ENCODE measurements around the gene C11orf65.

DNA sequence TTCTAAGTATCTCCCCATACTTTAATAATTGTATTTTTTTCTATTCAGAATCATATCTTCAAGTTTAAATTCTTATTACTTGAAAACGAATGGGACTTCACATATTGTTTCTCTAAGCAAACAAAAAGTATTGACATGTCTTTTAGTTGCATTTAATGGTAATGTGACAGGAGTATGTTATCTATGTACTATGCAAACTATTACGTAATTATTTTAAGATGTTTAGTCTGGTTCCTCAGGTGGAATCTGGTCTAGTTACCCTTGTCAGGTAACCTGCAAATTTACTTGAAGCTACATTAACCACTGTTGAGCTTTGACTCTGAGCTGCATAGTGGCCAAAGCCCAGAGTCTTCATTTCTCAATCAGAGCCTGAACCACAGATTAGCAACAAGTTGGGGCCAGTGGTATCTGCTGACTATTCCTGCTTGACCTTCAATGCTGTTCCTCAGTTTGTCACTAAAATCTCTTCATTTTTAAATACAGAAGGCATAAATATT, 133.9 kb downstream of the C11orf65 start:
- TF ChIP-seq, protein P1, sequence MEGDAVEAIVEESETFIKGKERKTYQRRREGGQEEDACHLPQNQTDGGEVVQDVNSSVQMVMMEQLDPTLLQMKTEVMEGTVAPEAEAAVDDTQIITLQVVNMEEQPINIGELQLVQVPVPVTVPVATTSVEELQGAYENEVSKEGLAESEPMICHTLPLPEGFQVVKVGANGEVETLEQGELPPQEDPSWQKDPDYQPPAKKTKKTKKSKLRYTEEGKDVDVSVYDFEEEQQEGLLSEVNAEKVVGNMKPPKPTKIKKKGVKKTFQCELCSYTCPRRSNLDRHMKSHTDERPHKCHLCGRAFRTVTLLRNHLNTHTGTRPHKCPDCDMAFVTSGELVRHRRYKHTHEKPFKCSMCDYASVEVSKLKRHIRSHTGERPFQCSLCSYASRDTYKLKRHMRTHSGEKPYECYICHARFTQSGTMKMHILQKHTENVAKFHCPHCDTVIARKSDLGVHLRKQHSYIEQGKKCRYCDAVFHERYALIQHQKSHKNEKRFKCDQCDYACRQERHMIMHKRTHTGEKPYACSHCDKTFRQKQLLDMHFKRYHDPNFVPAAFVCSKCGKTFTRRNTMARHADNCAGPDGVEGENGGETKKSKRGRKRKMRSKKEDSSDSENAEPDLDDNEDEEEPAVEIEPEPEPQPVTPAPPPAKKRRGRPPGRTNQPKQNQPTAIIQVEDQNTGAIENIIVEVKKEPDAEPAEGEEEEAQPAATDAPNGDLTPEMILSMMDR (conservative IDR thresholded peaks at IDR 0.05; ENCODE audit: low read depth, low read length), result no peak
- TF ChIP-seq EZH2 (IDR thresholded peaks at IDR 0.05; ENCODE audit: borderline replicate concordance, low read depth, low read length, poor library complexity, severe bottlenecking), result no peak

Measured in A673 (cell line).